Stimulated activated naive B cell treated with anti-CD40 and anti-IgM and Interleukin-4, amounts not matched to agents 10 μg/mL and 1 μg/mL and 100 μg/mL, for 72 hours (primary cell): ENCODE data around the gene RGR.
"Not testable (repeated sequence)": the region's sequence is repeated elsewhere in the genome, so short reads cannot be mapped to it uniquely, and the experiment has no call there.

ENCODE experiments used
- ATAC-seq, 2 donors: fragments of 150-1000 bp; cut with Tn5 transposase; replicated peaks; 2 replicates each; pipeline ENCODE4 v1.10.0; 2021; ENCODE audit warnings: moderate library complexity in 1 of 2
- DNase-seq: peaks from one replicate; pipeline ENCODE4 v3.0.0; 2021
- H3K27ac Mint-ChIP-seq: one replicate; pipeline ENCODE4 v1.8.0; 2022; ENCODE audit warnings: mild to moderate bottlenecking, mixed read lengths
- H3K27me3 Mint-ChIP-seq, 2 donors: one replicate each; pipeline ENCODE4 v1.8.0; 2022; ENCODE audit warnings: mixed read lengths in 2 of 2
- H3K36me3 Mint-ChIP-seq, 2 donors: one replicate each; pipeline ENCODE4 v1.8.0; 2022; ENCODE audit warnings: mixed read lengths in 2 of 2, mild to moderate bottlenecking in 1 of 2
- H3K4me1 Mint-ChIP-seq, 2 donors: one replicate each; pipeline ENCODE4 v1.8.0; 2022; ENCODE audit warnings: mixed read lengths in 2 of 2, mild to moderate bottlenecking in 1 of 2
- H3K4me3 Mint-ChIP-seq, 2 donors: one replicate each; pipeline ENCODE4 v1.8.0; 2022; ENCODE audit warnings: mild to moderate bottlenecking in 2 of 2, mixed read lengths in 2 of 2, moderate library complexity in 1 of 2
- H3K9me3 Mint-ChIP-seq, 2 donors: one replicate each; pipeline ENCODE4 v1.8.0; 2022; ENCODE audit warnings: mixed read lengths in 2 of 2, mild to moderate bottlenecking in 1 of 2

The RGR gene

DNA sequence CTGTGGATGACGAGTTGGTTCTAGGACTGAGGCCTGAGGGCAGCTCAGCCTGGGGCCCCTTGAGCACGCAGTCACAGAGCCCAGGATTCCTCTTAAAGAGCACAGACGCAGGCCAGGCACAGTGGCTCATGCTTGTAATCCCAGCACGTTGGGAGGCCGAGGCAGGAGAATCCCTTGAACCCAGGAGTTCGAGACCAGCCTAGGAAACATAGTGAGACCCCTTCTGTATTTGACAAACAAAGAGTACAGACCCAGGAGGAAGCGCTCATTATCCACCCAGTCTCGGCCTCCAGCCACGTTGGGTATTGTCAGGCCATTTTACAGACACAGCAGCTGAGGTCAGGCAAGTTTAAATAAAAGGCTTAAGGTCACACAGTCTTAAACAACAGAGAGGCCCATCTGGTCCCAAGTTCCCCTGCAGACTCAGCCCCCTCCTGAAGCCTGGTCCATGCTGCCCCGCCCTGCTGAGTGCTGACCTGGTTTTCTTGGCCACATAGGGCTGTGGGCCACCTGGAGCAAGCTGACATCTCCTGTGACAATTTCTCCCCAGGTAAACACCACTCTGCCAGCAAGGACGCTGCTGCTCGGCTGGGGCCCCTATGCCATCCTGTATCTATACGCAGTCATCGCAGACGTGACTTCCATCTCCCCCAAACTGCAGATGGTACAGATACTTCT lies 12.6 kb downstream of the RGR start:
- Mint-ChIP-seq H3K9me3 (no peaks in the 10 kb centered on the region), H3K4me1 (peaks cover 0 to 2% of the 10 kb centered on the region in 2 donors), H3K27me3 (peaks cover 25 to 36% of the 10 kb centered on the region in 2 donors), H3K36me3 (no peaks in the 10 kb centered on the region), H3K27ac (no peak overlapping the region), H3K4me3 (no peak overlapping the region)
- peak in 1 of 2 donors; percentile 6 for ATAC-seq
- DNase-seq: no peak

- DNase-seq: no peak
- Mint-ChIP-seq H3K9me3 (no peaks in the 10 kb centered on the region), H3K4me3 (no peak overlapping the region), H3K27ac (no peak overlapping the region), H3K27me3 (peaks cover 32 to 43% of the 10 kb centered on the region in 2 donors), H3K4me1 (peaks cover 0 to 2% of the 10 kb centered on the region in 2 donors), H3K36me3 (no peaks in the 10 kb centered on the region)
- ATAC-seq: no peak
Observed at GRCh38 chr10:84258034-84258695, 13.3 kb downstream of the RGR start.

DNA sequence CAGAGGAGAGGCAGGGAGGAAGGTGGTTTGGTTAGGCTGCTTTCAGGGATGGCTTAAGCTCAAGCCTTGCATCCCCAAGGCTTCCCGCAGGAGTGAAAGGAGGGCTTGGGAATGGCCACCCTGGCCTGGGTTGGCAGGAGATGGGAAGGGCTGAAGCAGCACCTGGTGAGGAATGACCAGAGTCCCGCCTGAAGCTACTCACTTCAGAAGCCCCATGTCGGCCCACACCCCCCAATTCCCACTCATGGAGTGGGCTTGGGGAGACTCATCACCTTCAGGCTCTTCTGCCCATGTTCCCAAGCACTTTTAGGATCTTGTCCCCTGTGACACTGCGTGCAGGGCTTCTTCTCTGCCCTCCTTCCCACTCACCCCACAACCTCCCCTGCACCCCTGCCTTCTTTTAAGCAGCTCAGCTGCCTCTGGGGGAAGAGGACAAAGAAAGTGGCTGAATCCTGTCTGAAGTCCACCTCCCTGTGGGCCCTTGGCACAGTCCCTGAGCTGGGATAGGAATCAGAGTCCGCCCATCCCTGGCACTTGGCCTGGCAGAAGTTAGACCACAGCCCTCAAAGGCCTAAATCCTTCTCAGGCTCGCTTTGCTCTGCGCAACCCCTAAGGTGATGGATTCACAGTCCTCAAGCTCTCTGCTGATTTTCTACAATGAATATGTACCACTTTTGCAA lies 16.5 kb downstream of the RGR start:
- Mint-ChIP-seq H3K27me3 (peaks cover 48 to 69% of the 10 kb centered on the region in 2 donors), H3K36me3 (no peaks in the 10 kb centered on the region), H3K4me3 (no peak overlapping the region), H3K9me3 (no peaks in the 10 kb centered on the region), H3K27ac (no peak overlapping the region), H3K4me1 (peaks cover 6 to 7% of the 10 kb centered on the region in 2 donors)
- no peak for ATAC-seq
- DNase-seq: no peak

GRCh38 chr10:84262190-84262956 lies 17.5 kb downstream of the RGR start:
- no peak overlapping the region for H3K4me3 Mint-ChIP-seq

DNA sequence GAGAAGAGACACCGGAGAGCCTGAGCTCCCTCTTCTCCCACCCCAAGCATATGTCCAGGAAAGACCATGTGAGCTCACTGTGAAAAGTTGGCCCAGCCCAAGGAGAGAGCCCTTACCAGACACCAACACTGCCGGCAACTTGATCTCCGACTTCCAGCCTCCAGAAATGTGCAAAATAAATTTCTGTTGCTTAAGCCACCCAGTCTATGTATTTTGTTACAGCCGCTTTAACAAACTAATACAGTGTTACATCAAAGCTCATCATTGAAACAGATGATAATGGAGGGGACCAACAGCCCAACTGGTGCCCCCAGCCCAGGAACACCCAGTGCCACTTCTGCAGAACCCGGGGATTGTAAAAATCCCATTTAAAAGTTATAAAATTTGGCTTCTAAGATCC lies 18.9 kb downstream of the RGR start:
- peaks cover 5 to 6% of the 10 kb centered on the region in 2 donors for H3K4me1 Mint-ChIP-seq
- no peak overlapping the region for H3K27ac Mint-ChIP-seq
- no peak overlapping the region for H3K4me3 Mint-ChIP-seq
- ATAC-seq (no peak), DNase-seq (no peak)
- no peaks in the 10 kb centered on the region for H3K36me3 Mint-ChIP-seq
- H3K9me3 Mint-ChIP-seq: no peaks in the 10 kb centered on the region
- peaks cover 47 to 56% of the 10 kb centered on the region in 2 donors for H3K27me3 Mint-ChIP-seq

More at GRCh38 chr10:84262190-84262956, 17.5 kb downstream of the RGR start:
- Mint-ChIP-seq H3K36me3 (no peaks in the 10 kb centered on the region), H3K9me3 (no peaks in the 10 kb centered on the region), H3K27me3 (peaks cover 45 to 59% of the 10 kb centered on the region in 2 donors), H3K4me1 (peaks cover 5 to 6% of the 10 kb centered on the region in 2 donors), H3K27ac (no peak overlapping the region)
- no peak for DNase-seq
- ATAC-seq: no peak

GRCh38 chr10:84264611-84265141 lies 19.8 kb downstream of the RGR start:
- Mint-ChIP-seq H3K36me3 (no peaks in the 10 kb centered on the region), H3K4me1 (peaks cover 5 to 6% of the 10 kb centered on the region in 2 donors), H3K9me3 (no peaks in the 10 kb centered on the region), H3K27ac (no peak overlapping the region), H3K4me3 (no peak overlapping the region), H3K27me3 (peaks cover 43 to 56% of the 10 kb centered on the region in 2 donors)
- ATAC-seq (peak; percentile 92 to 93), DNase-seq (peak; percentile 38)

DNA sequence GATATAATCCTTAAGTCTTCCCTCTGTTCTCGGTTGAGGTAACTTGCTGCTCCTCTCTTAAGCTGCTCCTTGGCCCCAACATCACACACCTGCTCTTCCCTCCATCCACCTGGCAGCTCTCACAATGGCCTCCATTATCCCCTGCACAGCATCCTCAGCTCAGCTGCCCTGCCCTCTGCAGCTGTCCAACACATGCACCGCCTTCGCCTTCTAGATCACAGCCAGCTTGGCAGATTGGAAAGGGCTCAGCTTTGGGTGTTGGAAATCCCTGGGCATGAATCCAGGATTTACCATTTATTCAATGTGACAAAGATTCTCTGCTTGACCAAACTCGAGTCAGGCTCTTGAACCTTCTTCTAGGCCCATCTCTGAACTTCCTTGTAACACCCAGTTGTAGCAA lies 20.6 kb downstream of the RGR start:
- no peak overlapping the region for H3K27ac Mint-ChIP-seq
- peaks cover 5 to 6% of the 10 kb centered on the region in 2 donors for H3K4me1 Mint-ChIP-seq
- H3K9me3 Mint-ChIP-seq: no peaks in the 10 kb centered on the region
- H3K36me3 Mint-ChIP-seq: no peaks in the 10 kb centered on the region
- ATAC-seq (no peak), DNase-seq (no peak)
- H3K4me3 Mint-ChIP-seq: no peak overlapping the region
- H3K27me3 Mint-ChIP-seq: peaks cover 44 to 52% of the 10 kb centered on the region in 2 donors

DNA sequence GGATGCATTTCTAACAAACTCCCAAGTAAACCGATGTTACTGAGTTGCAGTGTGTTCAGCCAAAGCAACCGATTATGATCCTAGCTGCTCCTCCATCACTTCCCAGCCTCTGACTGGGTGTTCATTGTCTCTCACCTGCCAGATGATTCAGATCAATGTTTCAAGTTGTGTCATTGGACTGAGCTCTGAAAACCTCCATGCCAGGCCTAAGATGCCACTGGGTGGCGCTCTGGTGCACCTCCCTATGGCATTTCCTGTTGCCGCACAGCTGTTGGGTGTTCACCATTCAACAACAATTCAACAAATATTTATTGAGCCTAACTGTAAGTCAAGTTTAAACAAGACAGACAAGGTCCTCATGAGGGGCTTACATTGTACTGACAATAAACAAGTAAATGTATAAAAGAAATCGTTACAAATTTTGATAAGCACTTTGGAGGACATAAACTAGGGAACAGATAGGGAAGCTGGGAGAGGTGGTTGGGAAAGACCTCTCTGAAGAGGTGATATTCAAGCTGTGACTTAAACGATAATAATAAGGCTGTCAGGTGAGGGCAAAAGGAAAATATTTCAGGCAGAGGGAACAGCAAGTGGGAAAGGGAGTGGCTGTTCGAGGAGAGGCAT lies 22.8 kb downstream of the RGR start:
- DNase-seq: peak; percentile 22
- Mint-ChIP-seq H3K4me3 (no peak overlapping the region), H3K27ac (no peak overlapping the region), H3K27me3 (peaks cover 44% of the 10 kb centered on the region in 2 donors), H3K36me3 (no peaks in the 10 kb centered on the region), H3K9me3 (no peaks in the 10 kb centered on the region), H3K4me1 (peaks cover 5 to 6% of the 10 kb centered on the region in 2 donors)
- peak; percentile 65 to 73 for ATAC-seq

GRCh38 chr10:84269162-84269561 lies 24.3 kb downstream of the RGR start:
- Mint-ChIP-seq H3K27me3 (peaks cover 32% of the 10 kb centered on the region in 2 donors), H3K27ac (no peak overlapping the region), H3K4me3 (no peak overlapping the region), H3K4me1 (peaks cover 5 to 6% of the 10 kb centered on the region in 2 donors), H3K36me3 (no peaks in the 10 kb centered on the region), H3K9me3 (no peaks in the 10 kb centered on the region)
- no peak for DNase-seq
- ATAC-seq: no peak

GRCh38 chr10:84269773-84270172 lies 24.9 kb downstream of the RGR start:
- Mint-ChIP-seq H3K9me3 (no peaks in the 10 kb centered on the region), H3K27me3 (peaks cover 26 to 27% of the 10 kb centered on the region in 2 donors), H3K27ac (no peak overlapping the region), H3K36me3 (no peaks in the 10 kb centered on the region), H3K4me3 (no peak overlapping the region), H3K4me1 (peaks cover under 1% of the 10 kb centered on the region in 2 donors)
- DNase-seq (no peak), ATAC-seq (no peak)

- Mint-ChIP-seq H3K27ac (no peak overlapping the region), H3K4me1 (no peaks in the 10 kb centered on the region), H3K4me3 (no peak overlapping the region), H3K9me3 (no peaks in the 10 kb centered on the region), H3K27me3 (peaks cover 17 to 26% of the 10 kb centered on the region in 2 donors), H3K36me3 (no peaks in the 10 kb centered on the region)
- ATAC-seq (no peak), DNase-seq (no peak)
Observed at GRCh38 chr10:84270708-84271107, 25.9 kb downstream of the RGR start.

DNA sequence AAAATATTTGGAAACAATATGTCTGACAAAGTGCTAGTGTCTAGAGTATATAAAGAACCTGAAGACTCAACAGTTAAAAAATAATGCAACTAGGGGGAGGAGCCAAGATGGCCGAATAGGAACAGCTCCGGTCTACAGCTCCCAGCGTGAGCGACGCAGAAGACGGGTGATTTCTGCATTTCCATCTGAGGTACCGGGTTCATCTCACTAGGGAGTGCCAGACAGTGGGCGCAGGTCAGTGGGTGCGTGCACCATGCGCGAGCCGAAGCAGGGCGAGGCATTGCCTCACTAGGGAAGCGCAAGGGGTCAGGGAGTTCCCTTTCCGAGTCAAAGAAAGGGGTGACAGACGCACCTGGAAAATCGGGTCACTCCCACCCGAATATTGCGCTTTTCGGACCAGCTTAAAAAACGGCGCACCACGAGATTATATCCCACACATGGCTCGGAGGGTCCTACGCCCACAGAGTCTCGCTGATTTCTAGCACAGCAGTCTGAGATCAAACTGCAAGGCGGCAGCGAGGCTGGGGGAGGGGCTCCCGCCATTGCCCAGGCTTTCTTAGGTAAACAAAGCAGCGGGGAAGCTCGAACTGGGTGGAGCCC lies 35.1 kb downstream of the RGR start:
- H3K4me3 Mint-ChIP-seq, ATAC-seq, DNase-seq, H3K4me1 Mint-ChIP-seq, H3K27ac Mint-ChIP-seq, H3K36me3 Mint-ChIP-seq, H3K9me3 Mint-ChIP-seq: not testable (repeated sequence)
- peaks cover 20 to 32% of the 10 kb centered on the region in 2 donors for H3K27me3 Mint-ChIP-seq

DNA sequence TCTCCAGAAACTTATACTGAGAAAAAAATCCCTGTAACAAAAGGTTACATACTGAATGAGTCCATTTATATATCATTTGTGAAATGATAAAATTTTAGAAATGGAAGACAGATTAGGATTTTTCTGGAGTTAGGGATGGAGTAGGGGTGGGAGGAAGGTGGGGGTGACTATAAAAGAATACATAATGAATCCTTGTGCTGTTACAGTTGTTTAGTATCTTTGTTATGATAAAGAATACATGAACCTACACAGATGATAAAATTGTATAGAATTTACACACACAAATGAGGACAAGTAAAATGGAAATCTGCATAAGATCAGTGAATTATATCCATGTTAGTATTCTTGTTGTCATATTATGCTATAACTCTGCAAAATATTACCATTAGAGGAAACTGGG lies 41.8 kb downstream of the RGR start:
- Mint-ChIP-seq H3K27ac (no peak overlapping the region), H3K9me3 (no peaks in the 10 kb centered on the region), H3K36me3 (no peaks in the 10 kb centered on the region), H3K4me3 (no peak overlapping the region), H3K4me1 (no peaks in the 10 kb centered on the region), H3K27me3 (peaks cover 0 to 16% of the 10 kb centered on the region in 2 donors)
- ATAC-seq: no peak
- DNase-seq: no peak
